HG03045 (cell line): ENCODE measurements around the gene ANKRD13D.
A peak's percentile ranks its signal among the peaks of the same experiment; 100 is the strongest.

ENCODE experiments used
- ATAC-seq: cut with Tn5 transposase; IDR thresholded peaks from one replicate; pipeline ENCODE4 v1.9.1; 2021; ENCODE audit warnings: mild to moderate bottlenecking, moderate library complexity; ENCODE audit not compliant: unreplicated experiment

The ANKRD13D gene

GRCh38 chr11:67261946-67262681 lies 27.0 kb upstream of the ANKRD13D start:
- ATAC-seq, result no peak

DNA sequence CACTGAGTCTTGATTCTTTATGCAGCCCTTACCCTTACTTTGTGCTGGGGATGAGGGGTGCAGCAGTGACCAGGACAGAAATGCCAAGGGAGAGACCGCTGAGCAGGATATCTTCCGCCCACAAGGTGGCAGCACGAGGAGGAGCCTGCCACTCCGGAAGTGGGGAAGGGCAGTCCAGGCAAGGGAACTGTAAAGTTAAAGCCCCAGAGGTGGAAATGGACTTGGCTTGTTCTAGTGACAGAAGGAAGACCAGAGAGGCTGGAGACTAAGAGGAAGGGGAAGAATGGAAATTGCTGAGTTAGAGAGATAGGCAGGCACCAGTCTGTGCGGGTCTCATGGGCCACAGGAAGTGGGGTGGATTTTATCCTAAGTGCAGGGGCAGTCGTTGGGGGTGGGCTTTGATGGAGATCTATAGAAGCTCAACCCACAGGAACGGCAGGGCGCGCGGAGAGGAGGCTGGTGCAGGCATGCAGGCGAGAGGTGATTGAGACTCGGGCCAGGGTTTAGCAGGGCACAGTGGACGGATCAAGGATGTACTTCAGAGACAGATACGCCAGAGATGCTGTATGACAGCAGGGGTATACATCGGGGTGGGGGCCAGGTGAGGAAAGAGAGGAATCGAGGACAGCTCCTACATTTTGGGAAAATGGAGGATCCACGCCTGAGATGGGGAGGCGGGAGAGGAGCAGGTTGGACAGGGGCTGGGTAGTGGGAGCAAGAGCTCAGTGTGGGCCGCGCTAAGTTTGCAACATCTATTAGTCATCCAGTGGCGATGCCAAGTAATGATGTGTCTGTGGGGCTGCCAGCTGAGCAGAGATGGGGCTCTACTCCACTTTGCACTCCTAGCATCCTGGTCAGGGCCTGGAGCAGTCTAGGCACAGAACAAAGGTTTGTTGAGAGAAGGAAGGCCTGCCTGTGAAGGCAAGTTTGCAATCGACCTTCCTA lies 26.1 kb upstream of the ANKRD13D start:
- no peak for ATAC-seq

- ATAC-seq, result no peak
Observed at GRCh38 chr11:67264260-67264659, 24.8 kb upstream of the ANKRD13D start.

DNA sequence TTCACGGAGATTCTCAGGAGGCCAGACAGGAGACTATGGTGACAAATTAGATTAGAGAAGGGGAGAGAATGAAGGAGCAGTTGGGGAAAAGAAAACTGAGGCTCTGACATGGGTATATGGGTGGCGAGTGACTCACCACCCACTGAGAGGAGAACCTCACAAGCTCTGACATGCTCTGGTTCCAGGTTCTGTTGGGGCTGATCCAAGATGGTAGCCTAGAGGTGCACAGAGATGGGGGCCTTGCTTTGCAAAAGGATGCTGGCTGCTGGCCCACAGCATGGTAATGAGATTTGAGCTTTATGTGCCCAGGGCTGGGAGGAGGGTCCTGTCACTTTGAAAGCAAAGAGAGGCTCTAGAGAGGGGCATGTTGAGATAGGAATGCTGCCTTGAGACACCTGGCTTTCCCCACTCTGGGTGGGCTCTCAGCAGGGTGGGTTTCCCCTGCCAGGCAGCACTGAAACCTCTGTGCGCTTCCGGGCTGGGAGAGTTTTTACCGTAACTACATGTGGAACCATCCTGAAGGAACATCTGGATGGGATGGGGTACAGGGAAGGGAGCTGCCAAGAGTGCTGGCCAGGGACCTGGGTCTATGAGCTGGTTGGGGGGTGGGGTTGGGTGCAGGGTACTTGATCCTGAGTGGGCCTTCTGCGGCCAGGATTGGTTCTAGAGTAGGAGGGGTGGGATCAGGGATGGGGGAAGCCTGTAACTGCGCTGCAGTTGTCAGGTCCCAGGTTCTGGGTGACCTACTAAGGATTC lies 24.0 kb upstream of the ANKRD13D start:
- no peak for ATAC-seq

DNA sequence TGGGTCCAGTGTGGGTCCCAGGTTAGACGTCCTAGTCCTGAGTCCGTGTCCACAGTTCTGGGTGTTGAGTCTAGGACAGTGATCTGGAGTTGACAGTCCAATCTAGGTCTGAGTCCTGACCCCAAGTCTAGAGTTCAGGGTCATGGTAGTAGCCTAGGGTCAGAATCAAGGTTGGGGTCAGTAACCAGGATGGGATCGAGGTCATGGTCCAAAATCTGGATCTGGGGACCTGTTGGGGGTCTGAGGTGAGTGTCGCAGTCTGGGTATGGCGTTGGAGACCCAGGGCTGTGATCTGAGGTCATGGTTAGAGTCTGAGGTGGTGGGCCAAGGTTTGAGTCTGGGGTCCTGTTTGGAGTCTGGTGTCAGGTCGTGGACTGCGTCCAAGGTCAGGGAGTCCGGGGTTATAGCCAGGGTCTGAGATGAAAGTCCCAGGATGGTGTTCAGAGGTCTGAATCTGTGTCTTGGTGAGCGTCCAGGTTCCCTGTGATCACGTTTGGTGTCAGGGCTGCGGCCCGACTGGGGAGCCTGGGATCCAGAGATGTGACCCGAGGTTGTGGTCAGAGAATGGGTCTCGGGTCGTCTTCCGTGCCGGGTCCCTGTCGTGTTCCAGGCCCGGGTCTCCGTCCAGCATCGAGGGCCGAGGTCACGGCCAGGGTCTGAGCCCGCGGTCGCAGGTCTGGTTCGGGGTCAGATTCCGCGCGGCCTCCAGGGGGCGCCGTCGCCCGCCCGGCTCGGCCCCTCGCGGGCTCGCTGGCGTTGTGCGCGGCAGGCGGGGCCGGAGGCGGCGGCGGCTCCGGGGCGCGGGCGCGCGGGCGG lies 23.3 kb upstream of the ANKRD13D start:
- peak; percentile 47 for ATAC-seq

DNA sequence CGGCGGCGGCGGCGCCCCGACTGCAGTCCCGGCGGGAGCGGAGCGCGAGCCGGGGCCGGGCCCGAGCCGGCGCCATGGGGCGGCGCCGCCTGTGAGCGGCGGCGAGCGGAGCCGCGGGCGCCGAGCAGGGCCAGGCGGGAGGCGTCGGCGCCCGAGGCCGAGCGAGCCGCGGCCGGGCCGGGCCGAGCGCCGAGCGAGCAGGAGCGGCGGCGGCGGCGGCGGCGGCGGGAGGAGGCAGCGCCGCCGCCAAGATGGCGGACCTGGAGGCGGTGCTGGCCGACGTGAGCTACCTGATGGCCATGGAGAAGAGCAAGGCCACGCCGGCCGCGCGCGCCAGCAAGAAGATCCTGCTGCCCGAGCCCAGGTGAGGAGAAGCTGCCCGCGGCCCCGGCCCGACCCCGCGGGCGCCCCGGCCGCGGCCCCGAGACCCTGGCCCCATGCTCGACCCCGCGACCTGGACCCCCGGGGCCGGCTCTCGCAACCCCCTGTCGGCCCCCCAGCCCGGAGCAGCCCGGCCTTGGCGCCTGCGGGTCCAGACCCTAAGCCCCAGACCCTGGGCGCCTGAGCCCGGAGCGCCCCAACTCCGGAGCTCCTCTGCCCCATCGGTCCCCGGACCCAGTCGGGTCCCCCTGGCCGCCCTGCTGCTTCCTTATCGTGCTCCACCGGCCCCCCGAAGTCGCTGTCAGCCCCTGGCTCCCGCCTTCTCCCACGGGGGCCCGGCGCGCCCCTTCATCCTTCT lies 22.5 kb upstream of the ANKRD13D start, which contains the start of gene GRK2:
TSS of gene GRK2 (plus strand) at position 25 of the 739 bp plus-strand sequence. CDS start at position 252, 227 bp downstream.
- ATAC-seq, result no peak

GRCh38 chr11:67267188-67268080 lies 21.7 kb upstream of the ANKRD13D start:
- no peak for ATAC-seq

DNA sequence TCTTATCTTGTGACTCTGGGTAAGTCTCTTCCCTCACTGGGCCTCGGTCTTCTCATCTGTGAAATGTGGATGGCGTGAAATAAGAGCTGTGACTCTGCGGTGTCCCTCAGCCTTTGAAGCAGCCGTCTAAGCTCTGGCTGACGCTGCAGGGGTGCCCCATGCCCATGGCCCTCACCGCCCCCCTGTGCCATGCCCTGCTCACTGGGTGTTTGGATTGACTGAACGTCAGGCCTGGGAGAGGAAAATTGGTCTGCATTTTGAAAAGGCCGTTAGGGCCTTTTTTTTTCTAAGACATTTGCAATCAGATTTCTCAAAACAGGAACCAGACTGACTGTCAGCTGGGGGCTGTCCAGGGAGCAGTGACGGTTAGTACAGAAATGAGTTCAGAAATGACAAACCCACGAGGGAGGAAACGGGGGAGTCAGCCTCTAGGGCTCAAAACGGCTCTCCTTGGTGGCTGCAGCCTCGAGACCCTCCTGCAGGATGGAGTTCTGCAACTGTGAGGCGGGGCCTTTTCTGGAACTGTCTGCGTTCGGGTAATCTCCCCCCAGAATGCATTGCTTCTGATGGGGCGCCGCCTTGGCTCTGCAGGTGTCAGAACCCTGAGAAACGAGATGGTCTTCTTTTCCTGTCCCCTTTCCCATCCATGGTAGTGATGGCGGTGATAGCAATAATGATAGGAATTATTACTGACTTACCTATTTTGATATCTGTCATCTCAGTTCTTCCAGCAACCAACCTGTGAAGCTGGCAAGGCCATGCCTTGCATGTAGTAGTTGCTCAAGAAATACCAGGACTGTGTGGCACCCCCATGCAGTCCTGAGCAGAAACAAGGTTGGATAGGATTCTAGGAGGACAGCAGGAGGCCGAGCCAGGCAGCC lies 20.8 kb upstream of the ANKRD13D start:
- no peak for ATAC-seq

DNA sequence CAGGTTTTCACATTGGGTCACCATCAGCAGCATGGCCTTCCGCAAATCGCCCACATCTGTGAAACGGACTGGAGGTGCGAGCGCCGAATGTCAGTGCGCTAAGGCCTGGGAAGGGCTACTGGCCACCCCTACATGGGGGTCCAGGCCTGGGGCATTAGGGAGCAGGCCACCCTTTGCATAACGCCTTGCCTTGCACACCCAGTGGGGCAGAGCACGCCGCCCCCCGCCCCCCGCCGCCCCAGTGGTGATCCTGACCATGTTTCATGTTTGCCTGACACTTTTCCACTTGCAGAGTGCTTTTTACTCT lies 20.2 kb upstream of the ANKRD13D start:
- ATAC-seq, result no peak

- ATAC-seq, result no peak
Observed at GRCh38 chr11:67269401-67270255, 19.5 kb upstream of the ANKRD13D start.

- ATAC-seq, result no peak
Observed at GRCh38 chr11:67270256-67271204, 18.6 kb upstream of the ANKRD13D start.

DNA sequence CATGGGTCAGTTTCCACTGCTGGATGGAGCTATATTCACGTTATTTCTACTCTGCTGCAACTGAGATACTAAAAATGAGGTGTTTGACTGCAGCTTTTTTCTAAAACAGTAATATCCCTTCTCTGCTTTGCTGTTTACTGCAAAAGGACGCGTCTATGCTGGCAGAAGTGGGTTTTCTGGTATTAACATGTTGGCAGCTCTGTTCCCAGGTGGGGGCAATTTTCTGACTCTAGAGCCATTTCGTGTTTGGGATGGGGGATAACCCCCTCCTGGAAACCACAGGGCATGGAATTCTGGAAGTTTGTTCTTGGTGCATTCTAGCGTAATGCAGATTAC lies 17.9 kb upstream of the ANKRD13D start:
- no peak for ATAC-seq

DNA sequence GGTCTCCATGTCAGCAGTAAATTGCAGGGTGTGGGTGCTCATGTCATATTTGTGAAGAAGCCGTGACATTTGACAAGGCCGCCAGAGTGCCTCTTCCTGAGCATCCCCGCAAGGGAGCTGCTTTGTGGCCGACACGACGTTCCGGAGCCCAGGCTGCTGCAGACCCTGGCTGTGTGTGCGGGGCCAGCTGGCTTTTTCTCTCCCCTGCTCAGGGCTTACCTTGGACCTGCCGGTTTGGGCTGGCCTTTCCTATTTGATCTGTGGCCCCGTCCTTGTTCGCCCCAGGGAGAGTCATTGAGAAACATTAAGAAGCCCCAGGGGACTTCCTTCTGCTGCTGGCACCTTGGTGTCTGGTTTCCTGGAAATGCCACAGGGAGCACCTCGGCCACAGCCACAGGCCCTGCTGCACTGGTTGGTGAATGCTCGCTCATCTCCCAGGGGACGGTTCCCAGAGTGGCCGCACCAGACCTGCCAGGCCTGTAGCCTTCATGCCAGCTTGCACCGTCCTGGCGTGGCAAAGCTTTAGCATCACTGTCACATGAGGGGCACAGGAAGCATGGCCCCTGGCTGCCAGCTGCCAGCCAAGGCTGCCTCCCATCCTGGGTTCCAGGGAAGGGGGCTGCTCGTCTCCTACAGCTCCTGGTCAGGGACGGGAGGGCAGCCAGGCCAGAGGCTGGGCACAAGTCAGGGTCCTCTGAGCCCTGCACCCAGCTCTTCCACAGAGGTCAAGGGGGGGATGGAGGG lies 17.4 kb upstream of the ANKRD13D start:
- no peak for ATAC-seq

DNA sequence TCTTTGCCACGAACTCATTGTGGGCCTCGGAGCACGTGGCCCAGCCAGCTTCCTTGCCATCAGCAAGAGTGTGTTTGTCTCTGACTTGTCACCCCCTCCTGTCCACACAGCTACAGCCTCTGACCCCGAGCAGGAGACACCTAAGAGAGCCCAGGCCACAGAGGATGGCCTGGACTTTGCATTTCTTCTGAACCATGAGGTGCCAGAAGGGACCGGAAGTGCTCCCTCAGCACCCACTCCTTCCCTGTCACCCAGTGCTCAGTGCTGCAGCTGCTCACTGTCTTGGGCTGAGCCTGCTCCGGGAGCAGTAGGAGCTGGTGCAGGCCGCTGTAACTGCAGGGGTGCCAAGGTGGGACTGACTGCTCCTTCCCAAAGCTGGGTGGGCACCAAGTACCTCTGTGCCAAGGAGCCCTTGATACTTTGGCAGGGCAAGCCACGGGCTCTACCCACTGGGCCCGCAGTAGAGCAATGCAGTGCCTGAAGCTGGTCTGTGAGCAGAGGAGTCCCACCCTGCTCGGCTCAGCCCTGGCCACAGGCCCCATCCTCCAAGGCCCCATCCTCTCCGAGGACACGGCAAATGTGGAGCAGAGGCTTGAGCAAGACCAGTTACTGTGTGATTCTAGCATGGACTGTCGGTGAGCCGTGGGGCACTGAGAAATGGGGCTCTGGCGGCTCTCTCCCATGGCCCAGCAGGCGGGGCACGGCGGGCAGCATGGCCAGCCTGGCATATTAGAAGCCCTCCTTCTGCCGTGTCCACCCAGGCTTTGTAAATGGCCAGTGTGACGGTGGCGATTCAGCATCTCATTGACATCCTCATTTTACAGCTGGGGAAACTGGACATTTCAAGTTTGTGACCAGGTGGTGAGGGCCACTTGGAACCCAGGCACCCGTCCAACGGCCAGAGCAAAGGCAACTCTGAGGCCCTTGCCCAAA lies 16.5 kb upstream of the ANKRD13D start:
- no peak for ATAC-seq
